CD4-positive, alpha-beta T cell treated with Interleukin-10 for 1 hour (primary cell): ENCODE results near the gene HCAR2.
"Not testable (repeated sequence)": the region's sequence is repeated elsewhere in the genome, so short reads cannot be mapped to it uniquely, and the experiment has no call there.

Experiments used
- DNase-seq: peaks from one replicate; pipeline ENCODE4 v3.0.0-alpha.2; 2020

The HCAR2 gene

DNA sequence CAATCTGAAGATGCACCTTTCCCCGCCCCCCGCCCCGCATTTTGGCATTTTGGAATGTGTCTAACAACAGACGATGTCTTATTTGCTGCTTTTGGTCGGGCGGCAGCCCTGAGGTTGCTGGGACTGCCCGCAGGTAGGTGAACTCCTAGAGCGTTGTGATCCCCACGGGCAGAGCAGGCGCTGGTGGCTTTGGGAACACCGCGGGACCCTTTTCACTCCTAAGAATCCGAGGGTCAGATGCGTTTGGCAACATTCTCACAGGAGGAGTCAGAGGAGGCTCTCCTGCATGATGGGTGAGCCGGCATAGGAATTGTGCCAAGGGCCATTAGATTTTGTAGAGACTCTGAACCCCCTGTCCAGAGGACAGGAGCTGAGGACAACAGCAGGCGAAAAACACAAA is 41.9 kb downstream of the HCAR2 start:
- DNase-seq, result no peak

DNA sequence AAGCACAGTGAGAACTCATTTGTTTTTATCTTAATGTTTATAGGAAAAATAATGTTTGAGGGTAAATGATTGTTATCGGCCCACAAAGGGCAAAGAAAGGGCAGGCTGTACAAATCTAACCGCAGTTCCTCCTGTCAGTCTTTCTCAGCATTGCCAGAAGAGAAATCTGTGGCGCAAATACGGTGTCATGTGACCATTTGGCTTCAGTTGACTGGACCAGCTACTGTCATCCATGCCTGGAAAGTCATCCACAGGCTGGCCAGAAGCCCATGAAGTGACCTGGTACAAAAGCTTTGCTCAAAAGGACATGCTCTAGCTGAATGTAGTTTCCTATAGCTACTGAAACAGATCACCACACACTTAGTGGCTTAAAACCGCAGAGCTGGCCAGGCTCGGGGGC is 43.6 kb downstream of the HCAR2 start:
- no peak for DNase-seq

DNA sequence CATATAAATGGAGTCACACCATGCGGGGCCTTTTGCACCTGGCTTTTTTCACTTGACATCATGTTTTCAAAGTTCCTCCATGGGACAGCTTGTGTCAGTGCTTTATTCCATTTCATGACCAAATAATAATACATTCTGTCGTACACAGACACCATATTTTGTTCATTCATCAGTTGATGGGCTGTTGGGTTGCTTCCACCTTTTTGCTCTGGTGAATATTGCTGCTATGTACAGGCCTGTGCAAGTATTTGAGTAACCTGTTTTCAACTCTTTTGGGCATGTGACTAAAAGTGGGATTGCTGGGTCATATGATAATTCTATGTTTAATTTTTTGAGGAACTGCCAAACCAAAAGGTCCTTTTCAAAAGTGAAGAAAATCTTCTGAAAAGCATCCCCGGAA is 46.9 kb downstream of the HCAR2 start:
- DNase-seq, result no peak

DNA sequence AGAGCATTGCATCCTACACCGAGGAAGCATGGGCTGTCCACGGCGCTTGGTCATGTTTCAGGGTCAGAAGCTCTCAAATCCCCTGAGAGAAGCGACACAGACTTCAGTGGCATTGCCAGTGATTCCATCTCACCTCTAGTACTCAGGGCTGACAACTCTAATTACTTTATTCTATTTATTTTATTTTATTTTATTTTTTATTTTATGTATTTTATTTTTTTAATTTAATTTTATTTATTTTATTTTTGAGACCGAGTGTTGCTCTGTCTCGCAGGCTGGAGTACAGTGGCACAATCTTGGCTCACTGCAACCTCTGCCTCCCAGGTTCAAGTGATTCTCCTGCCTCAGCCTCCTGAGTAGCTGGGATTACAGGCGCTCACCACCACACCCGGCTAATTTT is 49.9 kb downstream of the HCAR2 start:
- not testable (repeated sequence) for DNase-seq

DNA sequence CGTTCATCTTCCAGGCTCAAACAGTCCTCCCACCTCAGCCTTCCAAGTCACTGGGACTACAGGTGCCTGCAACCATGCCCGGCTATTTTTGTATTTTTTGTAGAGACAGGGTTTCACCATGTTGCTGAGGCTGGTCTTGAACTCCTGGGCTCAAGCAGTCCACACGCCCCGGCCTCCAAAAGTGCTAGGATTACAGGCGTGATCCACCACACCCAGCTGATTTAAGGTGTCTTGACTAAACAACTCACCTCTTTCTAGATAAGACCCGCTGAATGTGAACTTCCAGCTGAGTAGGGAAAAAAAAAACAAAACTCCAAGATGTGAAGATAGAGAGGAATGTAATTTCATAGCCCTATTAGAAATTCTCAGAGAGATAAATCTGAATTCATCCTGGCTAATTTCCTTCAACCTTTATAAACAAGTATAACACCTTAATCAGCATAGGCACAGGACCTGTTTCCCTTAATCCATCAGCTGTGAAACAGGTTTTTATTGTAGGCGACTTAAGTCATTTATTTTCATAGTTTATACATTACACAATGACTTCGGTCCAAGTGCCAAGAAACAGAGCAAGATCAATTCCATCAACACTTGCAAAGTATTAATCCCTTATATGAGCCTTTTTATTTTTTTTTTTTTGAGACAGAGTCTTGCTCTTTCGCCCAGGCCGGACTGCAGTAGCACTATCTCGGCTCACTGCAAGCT is 51.5 kb downstream of the HCAR2 start:
- no peak for DNase-seq
